Ecto neural progenitor cell (in vitro differentiated cells): ENCODE results near the gene TMEM200A.

Experiments
- DNase-seq: peaks from one replicate; pipeline ENCODE4 v3.0.0-alpha.2; 2018; ENCODE audit warnings: low spot score

TMEM200A gene

GRCh38 chr6:130377915-130378314, 12.1 kb downstream of the TMEM200A start:
- DNase-seq: no peak

GRCh38 chr6:130379223-130379622, 13.4 kb downstream of the TMEM200A start:
- no peak for DNase-seq

GRCh38 chr6:130381012-130381411, 15.2 kb downstream of the TMEM200A start:
- no peak for DNase-seq

GRCh38 chr6:130381459-130382380, 15.9 kb downstream of the TMEM200A start:
- DNase-seq: no peak

GRCh38 chr6:130382872-130383490, 17.2 kb downstream of the TMEM200A start:
- DNase-seq: no peak

GRCh38 chr6:130385064-130385695, 19.4 kb downstream of the TMEM200A start:
- DNase-seq: no peak

GRCh38 chr6:130389142-130389541, 23.3 kb downstream of the TMEM200A start:
- DNase-seq: no peak

GRCh38 chr6:130390890-130391289, 25.1 kb downstream of the TMEM200A start:
- DNase-seq: no peak

GRCh38 chr6:130393306-130393705, 27.5 kb downstream of the TMEM200A start:
- DNase-seq: no peak

- DNase-seq: no peak
Observed at GRCh38 chr6:130394246-130394645, 28.4 kb downstream of the TMEM200A start.

- no peak for DNase-seq
Observed at GRCh38 chr6:130395164-130395563, 29.3 kb downstream of the TMEM200A start.

- DNase-seq: no peak
Observed at GRCh38 chr6:130396722-130397121, 30.9 kb downstream of the TMEM200A start.

GRCh38 chr6:130405549-130405948, 39.7 kb downstream of the TMEM200A start:
- no peak for DNase-seq

GRCh38 chr6:130407032-130407431, 41.2 kb downstream of the TMEM200A start:
- DNase-seq: no peak

- DNase-seq: no peak
Observed at GRCh38 chr6:130409418-130410100, 43.7 kb downstream of the TMEM200A start.

- DNase-seq: no peak
Observed at GRCh38 chr6:130411481-130411880, 45.7 kb downstream of the TMEM200A start.

- no peak for DNase-seq
Observed at GRCh38 chr6:130412556-130413290, 46.9 kb downstream of the TMEM200A start.

GRCh38 chr6:130417951-130418350, 52.1 kb downstream of the TMEM200A start:
- DNase-seq: no peak

- no peak for DNase-seq
Observed at GRCh38 chr6:130420911-130421310, 55.1 kb downstream of the TMEM200A start.

- no peak for DNase-seq
Observed at GRCh38 chr6:130421585-130421984, 55.8 kb downstream of the TMEM200A start.

GRCh38 chr6:130423044-130423443, 57.2 kb downstream of the TMEM200A start:
- DNase-seq: no peak

- no peak for DNase-seq
Observed at GRCh38 chr6:130424710-130425109, 58.9 kb downstream of the TMEM200A start.
